ENCODE data around the gene KRT28. TPM values are rescaled to one million over a fixed set of nuclear protein-coding genes. Genes with fewer than 3 reads are reported as not detected.

Gene KRT28, protein sequence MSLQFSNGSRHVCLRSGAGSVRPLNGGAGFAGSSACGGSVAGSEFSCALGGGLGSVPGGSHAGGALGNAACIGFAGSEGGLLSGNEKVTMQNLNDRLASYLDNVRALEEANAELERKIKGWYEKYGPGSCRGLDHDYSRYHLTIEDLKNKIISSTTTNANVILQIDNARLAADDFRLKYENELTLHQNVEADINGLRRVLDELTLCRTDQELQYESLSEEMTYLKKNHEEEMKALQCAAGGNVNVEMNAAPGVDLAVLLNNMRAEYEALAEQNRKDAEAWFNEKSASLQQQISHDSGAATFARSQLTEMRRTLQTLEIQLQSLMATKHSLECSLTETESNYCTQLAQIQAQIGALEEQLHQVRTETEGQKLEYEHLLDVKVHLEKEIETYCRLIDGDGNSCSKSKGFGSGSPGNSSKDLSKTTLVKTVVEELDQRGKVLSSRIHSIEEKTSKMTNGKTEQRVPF
- not detected for total RNA-seq (2013)
- not detected for polyA plus RNA-seq
- not detected in 2 replicates for polyA minus RNA-seq
- total RNA-seq: 0 to 0.75 (median 0) reads per million in 11 experiments

DNA sequence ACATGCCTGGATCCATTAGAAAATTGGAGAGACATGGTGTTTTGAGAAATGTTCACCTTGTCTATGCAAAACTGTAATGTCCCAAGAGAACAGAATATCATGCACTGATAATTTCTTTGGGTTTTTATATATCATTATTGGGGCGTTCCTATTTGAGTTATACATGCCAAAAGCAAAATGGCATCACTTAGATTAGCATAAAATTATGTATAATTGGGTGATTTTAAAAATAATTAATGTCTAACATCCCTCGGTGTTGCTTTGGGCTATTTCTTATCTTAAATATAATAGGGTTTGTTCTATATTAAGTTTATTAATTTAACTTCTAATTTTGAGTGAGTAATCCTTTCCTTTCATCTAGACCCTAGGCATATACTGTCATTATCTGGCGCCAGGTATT is at the start of gene KRT28:
Gene KRT28 (minus strand): TSS at position 101 of the 400 bp plus-strand sequence. CDS start 66 bp downstream, at position 35.
- H3K79me2 ChIP-seq (ENCODE audit: insufficient read depth, low read length): no peaks in the 10 kb centered on the region
- no peaks in the 10 kb centered on the region for H3K9me3 Mint-ChIP-seq
- H3K27ac ChIP-seq (ENCODE audit: low read depth in 1 of 2, low read length in 2 of 2): no peak within 1 kb of the TSS
- H2AFZ ChIP-seq (ENCODE audit: insufficient read depth, low read depth, low read length, poor library complexity, severe bottlenecking): no peak within 1 kb of the TSS
- no peak within 1 kb of the TSS for H3K4me3 ChIP-seq (replicated peaks in 1 of 3; ENCODE audit: low read depth in 2 of 3, low read length in 3 of 3)
- H3K4me1 Mint-ChIP-seq: no peaks in the 10 kb centered on the region
- no peaks in the 10 kb centered on the region for H3K9me3 ChIP-seq (replicated peaks in 1 of 2; ENCODE audit: control insufficient read depth in 1 of 2, insufficient read depth in 1 of 2, low read length in 2 of 2)
- H3K9ac ChIP-seq (ENCODE audit: insufficient read depth, low read length, poor library complexity, severe bottlenecking): no peak within 1 kb of the TSS
- no peaks in the 10 kb centered on the region for H4K20me1 ChIP-seq (ENCODE audit: insufficient read depth, low read length)
- no peak within 1 kb of the TSS for H3K4me2 ChIP-seq (replicated peaks; ENCODE audit: extremely low read depth, low read length, poor library complexity, severe bottlenecking)
- H3K36me3 ChIP-seq (replicated peaks in 1 of 2; ENCODE audit: control insufficient read depth in 1 of 2, insufficient read depth in 2 of 2, low read length in 2 of 2): no peaks in the 10 kb centered on the region
- no peak within 1 kb of the TSS for H3K4me3 Mint-ChIP-seq
- H3K4me1 ChIP-seq (ENCODE audit: control insufficient read depth in 1 of 2, insufficient read depth in 2 of 2, low read length in 2 of 2): no peaks in the 10 kb centered on the region
- TF ChIP-seq, protein P1, sequence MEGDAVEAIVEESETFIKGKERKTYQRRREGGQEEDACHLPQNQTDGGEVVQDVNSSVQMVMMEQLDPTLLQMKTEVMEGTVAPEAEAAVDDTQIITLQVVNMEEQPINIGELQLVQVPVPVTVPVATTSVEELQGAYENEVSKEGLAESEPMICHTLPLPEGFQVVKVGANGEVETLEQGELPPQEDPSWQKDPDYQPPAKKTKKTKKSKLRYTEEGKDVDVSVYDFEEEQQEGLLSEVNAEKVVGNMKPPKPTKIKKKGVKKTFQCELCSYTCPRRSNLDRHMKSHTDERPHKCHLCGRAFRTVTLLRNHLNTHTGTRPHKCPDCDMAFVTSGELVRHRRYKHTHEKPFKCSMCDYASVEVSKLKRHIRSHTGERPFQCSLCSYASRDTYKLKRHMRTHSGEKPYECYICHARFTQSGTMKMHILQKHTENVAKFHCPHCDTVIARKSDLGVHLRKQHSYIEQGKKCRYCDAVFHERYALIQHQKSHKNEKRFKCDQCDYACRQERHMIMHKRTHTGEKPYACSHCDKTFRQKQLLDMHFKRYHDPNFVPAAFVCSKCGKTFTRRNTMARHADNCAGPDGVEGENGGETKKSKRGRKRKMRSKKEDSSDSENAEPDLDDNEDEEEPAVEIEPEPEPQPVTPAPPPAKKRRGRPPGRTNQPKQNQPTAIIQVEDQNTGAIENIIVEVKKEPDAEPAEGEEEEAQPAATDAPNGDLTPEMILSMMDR (IDR thresholded peaks at IDR 0.05): no peak
- no peak for DNase-seq
- no CpG with 5 or more reads among the region's 3 CpGs for WGBS (ENCODE audit: insufficient coverage)
- intact Hi-C loops (cut with micrococcal nuclease): loop anchor here (5.0 kb wide), 1 partner anchor 847 kb away; no protein-coding TSS in a partner anchor
- H3K27me3 Mint-ChIP-seq (ENCODE audit: low read depth in 3 of 3): peaks cover 10 to 23% (median 22%) of the 10 kb centered on the region in 3 donors
- no peaks in the 10 kb centered on the region for H3K36me3 Mint-ChIP-seq
- H3K27me3 ChIP-seq (ENCODE audit: control insufficient read depth in 2 of 2, insufficient read depth in 2 of 2, low read length in 2 of 2): peaks cover 21 to 34% of the 10 kb centered on the region in 2 donors
- no peak within 1 kb of the TSS for H3K27ac Mint-ChIP-seq

DNA sequence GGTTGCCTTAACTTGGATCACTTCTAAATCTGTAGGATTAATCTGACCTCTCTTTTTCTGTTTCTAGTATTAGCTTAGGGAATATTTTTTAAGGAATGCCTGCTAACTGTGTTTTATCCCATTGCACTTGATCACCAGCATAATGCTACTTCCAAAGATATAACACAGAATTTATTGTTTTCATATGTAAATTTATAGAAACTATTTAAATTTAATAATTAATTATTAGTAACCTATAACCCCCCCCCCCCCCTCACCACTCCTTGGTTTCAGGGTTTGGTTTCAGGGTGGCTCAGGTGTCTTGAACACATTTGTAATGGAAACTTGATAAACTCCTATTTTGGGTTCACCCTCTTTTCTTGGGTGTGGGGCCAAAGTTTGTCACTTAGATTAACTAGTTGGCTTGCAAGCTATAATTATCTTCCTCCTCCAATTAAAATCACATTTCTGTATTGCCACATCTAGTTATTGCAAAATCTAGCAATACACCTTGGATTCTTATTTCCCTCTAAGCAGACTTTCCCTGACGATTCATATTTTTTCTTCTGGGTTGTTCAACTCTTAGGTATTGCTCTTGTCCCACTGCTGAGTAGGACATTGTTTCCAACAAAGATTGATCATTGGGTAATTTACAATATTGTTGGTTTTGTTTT is 49.0 kb upstream of the KRT28 start:
- Mint-ChIP-seq H3K27ac (no peak overlapping the region), H3K36me3 (no peaks in the 10 kb centered on the region), H3K4me3 (no peak overlapping the region), H3K9me3 (peaks cover 0 to 2% (median 0%) of the 10 kb centered on the region in 7 donors), H3K4me1 (no peaks in the 10 kb centered on the region), H3K27me3 (ENCODE audit: low read depth in 3 of 3) (peaks cover 13 to 41% (median 24%) of the 10 kb centered on the region in 3 donors)
- no peak overlapping the region for H3K27ac ChIP-seq (ENCODE audit: low read depth in 1 of 2, low read length in 2 of 2)
- TF ChIP-seq, protein P1 (IDR thresholded peaks at IDR 0.05): no peak
- DNase-seq: no peak
- H3K4me3 ChIP-seq (replicated peaks in 1 of 3; ENCODE audit: low read depth in 2 of 3, low read length in 3 of 3): no peak overlapping the region
- no peaks in the 10 kb centered on the region for H4K20me1 ChIP-seq (ENCODE audit: insufficient read depth, low read length)
- H3K36me3 ChIP-seq (replicated peaks in 1 of 2; ENCODE audit: control insufficient read depth in 1 of 2, insufficient read depth in 2 of 2, low read length in 2 of 2): no peaks in the 10 kb centered on the region
- no peaks in the 10 kb centered on the region for H3K9me3 ChIP-seq (replicated peaks in 1 of 2; ENCODE audit: control insufficient read depth in 1 of 2, insufficient read depth in 1 of 2, low read length in 2 of 2)
- no peak overlapping the region for H2AFZ ChIP-seq (ENCODE audit: insufficient read depth, low read depth, low read length, poor library complexity, severe bottlenecking)
- no peak overlapping the region for H3K4me2 ChIP-seq (replicated peaks; ENCODE audit: extremely low read depth, low read length, poor library complexity, severe bottlenecking)
- H3K27me3 ChIP-seq (ENCODE audit: control insufficient read depth in 2 of 2, insufficient read depth in 2 of 2, low read length in 2 of 2): peaks cover 9 to 27% of the 10 kb centered on the region in 2 donors
- intact Hi-C loops (cut with micrococcal nuclease): no loop called here
- H3K4me1 ChIP-seq (ENCODE audit: control insufficient read depth in 1 of 2, insufficient read depth in 2 of 2, low read length in 2 of 2): no peaks in the 10 kb centered on the region
- no peaks in the 10 kb centered on the region for H3K79me2 ChIP-seq (ENCODE audit: insufficient read depth, low read length)
- no CpG with 5 or more reads among the region's 1 CpG for WGBS (ENCODE audit: insufficient coverage)
- no peak overlapping the region for H3K9ac ChIP-seq (ENCODE audit: insufficient read depth, low read length, poor library complexity, severe bottlenecking)

Measured in CD14-positive monocyte (primary cell).